ENCODE results near the gene RRN3.
"Not testable (repeated sequence)": the region's sequence is repeated elsewhere in the genome, so short reads cannot be mapped to it uniquely, and the experiment has no call there.

- not testable (repeated sequence) for TF ChIP-seq CTCF (conservative IDR thresholded peaks at IDR 0.05 in 1 of 2, IDR thresholded peaks at IDR 0.05 in 1 of 2; ENCODE audit: extremely low read depth in 1 of 2, insufficient read depth in 1 of 2, low read depth in 1 of 2, low read length in 2 of 2); EZH2 (IDR thresholded peaks at IDR 0.05; ENCODE audit: borderline replicate concordance, low read length)
Observed at GRCh38 chr16:15065961-15066360, 28.1 kb downstream of the RRN3 start.

Data from mammary epithelial cell (primary cell).